ENCODE results near the gene TNRC6C.
"Not testable (repeated sequence)": the region's sequence is repeated elsewhere in the genome, so short reads cannot be mapped to it uniquely, and the experiment has no call there.

Gene TNRC6C

DNA sequence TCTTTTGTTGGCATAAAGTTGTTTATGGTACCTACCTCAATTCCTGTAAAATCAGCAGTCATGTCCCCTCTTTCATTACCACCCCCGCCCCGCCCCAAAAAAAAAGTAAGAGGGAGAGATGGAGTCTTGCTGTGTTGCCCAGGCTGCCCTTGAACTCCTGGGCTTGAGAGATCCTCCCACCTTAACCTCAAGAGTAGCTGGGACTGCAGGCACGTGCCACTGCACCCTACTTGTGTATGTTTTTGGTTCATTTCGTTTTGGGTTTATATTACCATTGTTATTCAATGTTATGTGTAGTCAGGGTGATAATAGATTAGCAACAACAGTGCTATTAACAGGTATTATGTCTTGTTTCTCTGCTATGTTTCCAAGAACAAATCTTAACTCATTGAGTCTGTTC is 15.9 kb downstream of the TNRC6C start:
- no peak overlapping the region for H2AFZ ChIP-seq (ENCODE audit: low read depth, low read length, severe bottlenecking)
- no peak for TF ChIP-seq CTCF (IDR thresholded peaks at IDR 0.05; ENCODE audit: insufficient read depth, low read length, poor library complexity, severe bottlenecking)
- no peak for TF ChIP-seq EZH2phosphoT487 (conservative IDR thresholded peaks at IDR 0.05; ENCODE audit: low read length)
- no peaks in the 10 kb centered on the region for H3K79me2 ChIP-seq (ENCODE audit: insufficient read depth, low read length)
- no peaks in the 10 kb centered on the region for H3K36me3 ChIP-seq (ENCODE audit: low read length)
- H3K27ac ChIP-seq (ENCODE audit: low read depth, low read length), result no peak overlapping the region
- H3F3A ChIP-seq (ENCODE audit: insufficient read depth), result no peaks in the 10 kb centered on the region
- no peaks in the 10 kb centered on the region for H3K9me3 ChIP-seq (ENCODE audit: insufficient read depth, low read length)
- no peak overlapping the region for H3K9ac ChIP-seq (ENCODE audit: low read length)
- H3K4me2 ChIP-seq (ENCODE audit: low read depth, low read length, poor library complexity, severe bottlenecking), result no peak overlapping the region
- no peak overlapping the region for H3K4me3 ChIP-seq (ENCODE audit: insufficient read depth, low read length, poor library complexity, severe bottlenecking)
- no peaks in the 10 kb centered on the region for H3K27me3 ChIP-seq (ENCODE audit: low read length)
- no peaks in the 10 kb centered on the region for H4K20me1 ChIP-seq (ENCODE audit: low read depth, low read length)
- H3K9me2 ChIP-seq (replicated peaks; ENCODE audit: insufficient read depth, low read length), result no peaks in the 10 kb centered on the region

DNA sequence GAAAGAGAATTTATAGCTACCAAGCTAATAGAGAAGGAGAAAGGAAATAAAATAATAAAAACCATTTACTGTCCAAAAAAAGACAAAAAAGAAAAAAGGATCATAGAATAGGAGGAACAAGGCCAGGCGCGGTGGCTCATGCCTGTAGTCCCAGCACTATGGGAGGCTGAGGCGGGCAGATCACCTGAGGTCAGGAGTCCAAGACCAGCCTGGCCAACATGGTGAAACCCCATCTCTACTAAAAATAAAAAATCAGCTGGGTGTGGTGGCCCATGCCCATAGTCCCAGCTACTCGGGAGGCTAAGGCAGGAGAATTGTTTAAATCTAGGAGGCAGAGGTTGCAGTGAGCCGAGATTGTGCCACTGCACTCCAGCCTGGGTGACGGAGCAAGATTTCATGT is 23.9 kb downstream of the TNRC6C start:
- not testable (repeated sequence) for H2AFZ ChIP-seq (ENCODE audit: low read depth, low read length, severe bottlenecking); H3K27me3 ChIP-seq (ENCODE audit: low read length); H3K4me3 ChIP-seq (ENCODE audit: insufficient read depth, low read length, poor library complexity, severe bottlenecking)

GRCh38 chr17:77990301-77990700 is 31.8 kb downstream of the TNRC6C start:
- TF ChIP-seq EZH2phosphoT487 (conservative IDR thresholded peaks at IDR 0.05; ENCODE audit: low read length) (no peak), CTCF (IDR thresholded peaks at IDR 0.05; ENCODE audit: insufficient read depth, low read length, poor library complexity, severe bottlenecking) (no peak)
- no peak overlapping the region for H3K4me2 ChIP-seq (ENCODE audit: low read depth, low read length, poor library complexity, severe bottlenecking)
- H3K36me3 ChIP-seq (ENCODE audit: low read length), result no peaks in the 10 kb centered on the region
- no peaks in the 10 kb centered on the region for H3K9me3 ChIP-seq (ENCODE audit: insufficient read depth, low read length)
- no peak overlapping the region for H2AFZ ChIP-seq (ENCODE audit: low read depth, low read length, severe bottlenecking)
- H3K79me2 ChIP-seq (ENCODE audit: insufficient read depth, low read length), result no peaks in the 10 kb centered on the region
- H3K27ac ChIP-seq (ENCODE audit: low read depth, low read length), result no peak overlapping the region
- no peaks in the 10 kb centered on the region for H3F3A ChIP-seq (ENCODE audit: insufficient read depth)
- H3K9ac ChIP-seq (ENCODE audit: low read length), result no peak overlapping the region
- H3K4me3 ChIP-seq (ENCODE audit: insufficient read depth, low read length, poor library complexity, severe bottlenecking), result no peak overlapping the region
- H3K9me2 ChIP-seq (replicated peaks; ENCODE audit: insufficient read depth, low read length), result no peaks in the 10 kb centered on the region
- no peaks in the 10 kb centered on the region for H4K20me1 ChIP-seq (ENCODE audit: low read depth, low read length)
- H3K27me3 ChIP-seq (ENCODE audit: low read length), result no peaks in the 10 kb centered on the region

More for the DNA sequence above, 23.9 kb downstream of the TNRC6C start:
- H3K4me2 ChIP-seq (ENCODE audit: low read depth, low read length, poor library complexity, severe bottlenecking); H3K9ac ChIP-seq (ENCODE audit: low read length); H3K79me2 ChIP-seq (ENCODE audit: insufficient read depth, low read length); H3K9me3 ChIP-seq (ENCODE audit: insufficient read depth, low read length); H3K9me2 ChIP-seq (replicated peaks; ENCODE audit: insufficient read depth, low read length); H3K27ac ChIP-seq (ENCODE audit: low read depth, low read length); H3F3A ChIP-seq (ENCODE audit: insufficient read depth); H4K20me1 ChIP-seq (ENCODE audit: low read depth, low read length); H3K36me3 ChIP-seq (ENCODE audit: low read length): not testable (repeated sequence)

DNA sequence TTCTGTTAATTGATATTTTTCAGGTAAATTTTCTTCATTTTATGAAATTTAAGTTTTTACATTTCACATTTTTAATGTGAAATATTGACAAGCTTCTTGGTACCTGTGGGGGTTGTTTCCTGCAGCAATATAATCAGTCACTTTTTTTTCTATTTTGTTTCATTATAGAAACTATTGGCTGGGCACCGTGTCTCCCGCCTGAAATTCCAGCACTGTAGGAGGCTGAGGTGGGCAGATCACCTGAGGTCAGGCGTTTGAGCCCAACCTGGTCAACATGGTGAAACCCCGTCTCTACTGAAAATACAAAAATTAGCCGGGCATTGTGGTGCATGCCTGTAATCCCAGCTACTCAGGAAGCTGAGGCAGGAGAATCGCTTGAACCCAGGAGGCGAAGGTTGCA is 35.2 kb downstream of the TNRC6C start:
- H3K27me3 ChIP-seq (ENCODE audit: low read length); H3K9ac ChIP-seq (ENCODE audit: low read length); H3K36me3 ChIP-seq (ENCODE audit: low read length); H3K4me3 ChIP-seq (ENCODE audit: insufficient read depth, low read length, poor library complexity, severe bottlenecking); H3K9me2 ChIP-seq (replicated peaks; ENCODE audit: insufficient read depth, low read length); H4K20me1 ChIP-seq (ENCODE audit: low read depth, low read length); H3K9me3 ChIP-seq (ENCODE audit: insufficient read depth, low read length); H3F3A ChIP-seq (ENCODE audit: insufficient read depth); H2AFZ ChIP-seq (ENCODE audit: low read depth, low read length, severe bottlenecking); H3K79me2 ChIP-seq (ENCODE audit: insufficient read depth, low read length); H3K4me2 ChIP-seq (ENCODE audit: low read depth, low read length, poor library complexity, severe bottlenecking); H3K27ac ChIP-seq (ENCODE audit: low read depth, low read length): not testable (repeated sequence)

Data from SU-DHL-6 (cell line).